HEK293 (cell line): ENCODE measurements around the gene ABCG4.

Experiments
- CTCF ChIA-PET: fragments of 350-600 bp; formaldehyde crosslinking; extraction: SDS; loops from one replicate; lab custom pipeline; 2021; ENCODE audit warnings: antibody characterized with exemption; lab: Yijun Ruan, JAX
- POLR2A ChIA-PET: fragments of 300-600 bp; formaldehyde crosslinking; extraction: SDS; loops from one replicate; lab custom pipeline; 2020; ENCODE audit warnings: antibody characterized with exemption, inconsistent platforms; lab: Yijun Ruan, JAX
- H3K27ac ChIP-seq: fragments of 200-500 bp; sonication (Bioruptor generic); 2 replicates; pipeline ENCODE4 v1.5.1; 2014; ENCODE audit warnings: low read depth, low read length, control low read depth, inconsistent platforms; ENCODE audit errors: extremely low read depth
- H3K36me3 ChIP-seq, 2 experiments: fragments of 200-500 bp in 1 of 2; sonication (Bioruptor generic) in 1 of 2; 1 replicate in 1 of 2; 2 replicates in 1 of 2; pipeline ENCODE4 v1.5.1; 2014 to 2017; ENCODE audit warnings: inconsistent platforms in 2 of 2, low read length in 2 of 2; ENCODE audit not compliant: control insufficient read depth in 2 of 2, insufficient read depth in 1 of 2
- H3K4me1 ChIP-seq: fragments of 200-500 bp; sonication (Bioruptor generic); 2 replicates; pipeline ENCODE4 v1.5.1; 2014; ENCODE audit warnings: mild to moderate bottlenecking, low read length, inconsistent platforms; ENCODE audit not compliant: control insufficient read depth, insufficient read depth
- H3K4me3 ChIP-seq: 2 replicates; pipeline ENCODE4 v1.5.1; 2011; ENCODE audit warnings: low read depth, mild to moderate bottlenecking, control low read depth, low read length, moderate library complexity
- H3K9me3 ChIP-seq: fragments of 200-500 bp; sonication (Bioruptor generic); 2 replicates; pipeline ENCODE4 v1.5.1; 2014; ENCODE audit warnings: low read depth, low read length, inconsistent platforms; ENCODE audit not compliant: control insufficient read depth, insufficient read depth
- GFI1B ChIP-seq: fragments of 450-650 bp; formaldehyde crosslinking; IDR thresholded peaks from 2 replicates; pipeline ENCODE4 v1.5.1; 2016; ENCODE audit warnings: missing biosample characterization, missing genetic modification characterization
- GLIS1 ChIP-seq: fragments of 450-650 bp; formaldehyde crosslinking; IDR thresholded peaks from 2 replicates; pipeline ENCODE4 v1.5.1; 2016; ENCODE audit warnings: missing biosample characterization, missing genetic modification characterization
- KLF8 ChIP-seq: fragments of 450-650 bp; formaldehyde crosslinking; IDR thresholded peaks from 2 replicates; pipeline ENCODE4 v1.5.1; 2016; ENCODE audit warnings: missing biosample characterization, missing genetic modification characterization
- OVOL3 ChIP-seq: fragments of 450-650 bp; formaldehyde crosslinking; IDR thresholded peaks from 2 replicates; pipeline ENCODE4 v1.5.1; 2016; ENCODE audit warnings: missing biosample characterization, missing genetic modification characterization
- SCRT2 ChIP-seq: fragments of 450-650 bp; formaldehyde crosslinking; IDR thresholded peaks from 2 replicates; pipeline ENCODE4 v1.5.1; 2016; ENCODE audit warnings: missing biosample characterization, missing genetic modification characterization
- ZFP3 ChIP-seq: fragments of 450-650 bp; formaldehyde crosslinking; IDR thresholded peaks from 2 replicates; pipeline ENCODE4 v1.5.1; 2016; ENCODE audit warnings: low read depth, missing biosample characterization, missing genetic modification characterization
- ZFP69B ChIP-seq: fragments of 450-650 bp; formaldehyde crosslinking; IDR thresholded peaks from 2 replicates; pipeline ENCODE4 v1.5.1; 2016; ENCODE audit warnings: missing biosample characterization, missing genetic modification characterization
- ZNF138 ChIP-seq: fragments of 450-650 bp; formaldehyde crosslinking; IDR thresholded peaks from 2 replicates; pipeline ENCODE4 v1.5.1; 2016; ENCODE audit warnings: missing biosample characterization, missing genetic modification characterization, borderline replicate concordance
- ZNF23 ChIP-seq: fragments of 450-650 bp; formaldehyde crosslinking; IDR thresholded peaks from 2 replicates; pipeline ENCODE4 v1.5.1; 2016; ENCODE audit warnings: missing biosample characterization, missing genetic modification characterization, borderline replicate concordance
- ZNF24 ChIP-seq: fragments of 450-650 bp; formaldehyde crosslinking; IDR thresholded peaks from 2 replicates; pipeline ENCODE4 v1.5.1; 2016; ENCODE audit warnings: missing biosample characterization, missing genetic modification characterization
- ZNF26 ChIP-seq: fragments of 450-650 bp; formaldehyde crosslinking; IDR thresholded peaks from 2 replicates; pipeline ENCODE4 v1.5.1; 2016; ENCODE audit warnings: missing biosample characterization, missing genetic modification characterization
- ZNF324 ChIP-seq: fragments of 450-650 bp; formaldehyde crosslinking; IDR thresholded peaks from 2 replicates; pipeline ENCODE4 v1.5.1; 2016; ENCODE audit warnings: missing biosample characterization, missing genetic modification characterization
- ZNF558 ChIP-seq: fragments of 450-650 bp; formaldehyde crosslinking; IDR thresholded peaks from 2 replicates; pipeline ENCODE4 v1.5.1; 2016; ENCODE audit warnings: missing biosample characterization, missing genetic modification characterization
- ZNF664 ChIP-seq: fragments of 450-650 bp; formaldehyde crosslinking; IDR thresholded peaks from 2 replicates; pipeline ENCODE4 v1.5.1; 2016; ENCODE audit warnings: missing biosample characterization, missing genetic modification characterization
- ZNF791 ChIP-seq: fragments of 450-650 bp; formaldehyde crosslinking; IDR thresholded peaks from 2 replicates; pipeline ENCODE4 v1.5.1; 2016; ENCODE audit warnings: missing biosample characterization, missing genetic modification characterization
- TF ChIP-seq, protein P1 (sequence below): fragments of 450-650 bp; formaldehyde crosslinking; IDR thresholded peaks from 2 replicates; pipeline ENCODE4 v1.5.1; 2016; ENCODE audit warnings: missing biosample characterization, missing genetic modification characterization, borderline replicate concordance
- TF ChIP-seq, protein P2 (sequence below): fragments of 450-650 bp; formaldehyde crosslinking; IDR thresholded peaks from 2 replicates; pipeline ENCODE4 v1.5.1; 2016; ENCODE audit warnings: missing biosample characterization, missing genetic modification characterization
- TF ChIP-seq, protein P3 (sequence below): fragments of 450-650 bp; formaldehyde crosslinking; optimal IDR thresholded peaks from 2 replicates; pipeline ENCODE3; 2016; ENCODE audit warnings: missing biosample characterization, mild to moderate bottlenecking, missing genetic modification characterization

Gene ABCG4

GRCh38 chr11:119157063-119157462 is 8.2 kb downstream of the ABCG4 start:
- no peaks in the 10 kb centered on the region for H3K4me1 ChIP-seq
- H3K9me3 ChIP-seq = no peaks in the 10 kb centered on the region
- POLR2A ChIA-PET = no interaction called here
- H3K4me3 ChIP-seq = no peak overlapping the region
- peaks cover 0 to 20% of the 10 kb centered on the region in 2 experiments; a peak in 1 of 3 replicates for H3K36me3 ChIP-seq
- TF ChIP-seq ZNF558 (tag by site-specific recombination) = no peak
- peak; percentile 59 for TF ChIP-seq GLIS1
- TF ChIP-seq, protein P1, sequence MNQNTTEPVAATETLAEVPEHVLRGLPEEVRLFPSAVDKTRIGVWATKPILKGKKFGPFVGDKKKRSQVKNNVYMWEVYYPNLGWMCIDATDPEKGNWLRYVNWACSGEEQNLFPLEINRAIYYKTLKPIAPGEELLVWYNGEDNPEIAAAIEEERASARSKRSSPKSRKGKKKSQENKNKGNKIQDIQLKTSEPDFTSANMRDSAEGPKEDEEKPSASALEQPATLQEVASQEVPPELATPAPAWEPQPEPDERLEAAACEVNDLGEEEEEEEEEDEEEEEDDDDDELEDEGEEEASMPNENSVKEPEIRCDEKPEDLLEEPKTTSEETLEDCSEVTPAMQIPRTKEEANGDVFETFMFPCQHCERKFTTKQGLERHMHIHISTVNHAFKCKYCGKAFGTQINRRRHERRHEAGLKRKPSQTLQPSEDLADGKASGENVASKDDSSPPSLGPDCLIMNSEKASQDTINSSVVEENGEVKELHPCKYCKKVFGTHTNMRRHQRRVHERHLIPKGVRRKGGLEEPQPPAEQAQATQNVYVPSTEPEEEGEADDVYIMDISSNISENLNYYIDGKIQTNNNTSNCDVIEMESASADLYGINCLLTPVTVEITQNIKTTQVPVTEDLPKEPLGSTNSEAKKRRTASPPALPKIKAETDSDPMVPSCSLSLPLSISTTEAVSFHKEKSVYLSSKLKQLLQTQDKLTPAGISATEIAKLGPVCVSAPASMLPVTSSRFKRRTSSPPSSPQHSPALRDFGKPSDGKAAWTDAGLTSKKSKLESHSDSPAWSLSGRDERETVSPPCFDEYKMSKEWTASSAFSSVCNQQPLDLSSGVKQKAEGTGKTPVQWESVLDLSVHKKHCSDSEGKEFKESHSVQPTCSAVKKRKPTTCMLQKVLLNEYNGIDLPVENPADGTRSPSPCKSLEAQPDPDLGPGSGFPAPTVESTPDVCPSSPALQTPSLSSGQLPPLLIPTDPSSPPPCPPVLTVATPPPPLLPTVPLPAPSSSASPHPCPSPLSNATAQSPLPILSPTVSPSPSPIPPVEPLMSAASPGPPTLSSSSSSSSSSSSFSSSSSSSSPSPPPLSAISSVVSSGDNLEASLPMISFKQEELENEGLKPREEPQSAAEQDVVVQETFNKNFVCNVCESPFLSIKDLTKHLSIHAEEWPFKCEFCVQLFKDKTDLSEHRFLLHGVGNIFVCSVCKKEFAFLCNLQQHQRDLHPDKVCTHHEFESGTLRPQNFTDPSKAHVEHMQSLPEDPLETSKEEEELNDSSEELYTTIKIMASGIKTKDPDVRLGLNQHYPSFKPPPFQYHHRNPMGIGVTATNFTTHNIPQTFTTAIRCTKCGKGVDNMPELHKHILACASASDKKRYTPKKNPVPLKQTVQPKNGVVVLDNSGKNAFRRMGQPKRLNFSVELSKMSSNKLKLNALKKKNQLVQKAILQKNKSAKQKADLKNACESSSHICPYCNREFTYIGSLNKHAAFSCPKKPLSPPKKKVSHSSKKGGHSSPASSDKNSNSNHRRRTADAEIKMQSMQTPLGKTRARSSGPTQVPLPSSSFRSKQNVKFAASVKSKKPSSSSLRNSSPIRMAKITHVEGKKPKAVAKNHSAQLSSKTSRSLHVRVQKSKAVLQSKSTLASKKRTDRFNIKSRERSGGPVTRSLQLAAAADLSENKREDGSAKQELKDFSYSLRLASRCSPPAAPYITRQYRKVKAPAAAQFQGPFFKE (tag by site-specific recombination) = no peak
- TF ChIP-seq, protein P2, sequence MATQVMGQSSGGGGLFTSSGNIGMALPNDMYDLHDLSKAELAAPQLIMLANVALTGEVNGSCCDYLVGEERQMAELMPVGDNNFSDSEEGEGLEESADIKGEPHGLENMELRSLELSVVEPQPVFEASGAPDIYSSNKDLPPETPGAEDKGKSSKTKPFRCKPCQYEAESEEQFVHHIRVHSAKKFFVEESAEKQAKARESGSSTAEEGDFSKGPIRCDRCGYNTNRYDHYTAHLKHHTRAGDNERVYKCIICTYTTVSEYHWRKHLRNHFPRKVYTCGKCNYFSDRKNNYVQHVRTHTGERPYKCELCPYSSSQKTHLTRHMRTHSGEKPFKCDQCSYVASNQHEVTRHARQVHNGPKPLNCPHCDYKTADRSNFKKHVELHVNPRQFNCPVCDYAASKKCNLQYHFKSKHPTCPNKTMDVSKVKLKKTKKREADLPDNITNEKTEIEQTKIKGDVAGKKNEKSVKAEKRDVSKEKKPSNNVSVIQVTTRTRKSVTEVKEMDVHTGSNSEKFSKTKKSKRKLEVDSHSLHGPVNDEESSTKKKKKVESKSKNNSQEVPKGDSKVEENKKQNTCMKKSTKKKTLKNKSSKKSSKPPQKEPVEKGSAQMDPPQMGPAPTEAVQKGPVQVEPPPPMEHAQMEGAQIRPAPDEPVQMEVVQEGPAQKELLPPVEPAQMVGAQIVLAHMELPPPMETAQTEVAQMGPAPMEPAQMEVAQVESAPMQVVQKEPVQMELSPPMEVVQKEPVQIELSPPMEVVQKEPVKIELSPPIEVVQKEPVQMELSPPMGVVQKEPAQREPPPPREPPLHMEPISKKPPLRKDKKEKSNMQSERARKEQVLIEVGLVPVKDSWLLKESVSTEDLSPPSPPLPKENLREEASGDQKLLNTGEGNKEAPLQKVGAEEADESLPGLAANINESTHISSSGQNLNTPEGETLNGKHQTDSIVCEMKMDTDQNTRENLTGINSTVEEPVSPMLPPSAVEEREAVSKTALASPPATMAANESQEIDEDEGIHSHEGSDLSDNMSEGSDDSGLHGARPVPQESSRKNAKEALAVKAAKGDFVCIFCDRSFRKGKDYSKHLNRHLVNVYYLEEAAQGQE = peak; percentile 88
- TF ChIP-seq SCRT2 (tag by site-specific recombination) = peak; percentile 48; the same call in 1 of the 2 replicates
- TF ChIP-seq KLF8 (tag by site-specific recombination) = no peak
- no peak for TF ChIP-seq ZNF23 (tag by site-specific recombination)
- 0 out of 2 replicates have a peak, but pooled peaks have one; percentile 35 for TF ChIP-seq ZNF664 (tag by site-specific recombination)
- no peak for TF ChIP-seq ZNF26 (tag by site-specific recombination)
- H3K27ac ChIP-seq = no peak overlapping the region
- CTCF ChIA-PET = interaction anchor here (0.6 to 2.0 kb wide), 5 partner anchors 10 to 40 kb away, joined by 3 to 8 read pairs (median 4); no protein-coding TSS in a partner anchor

- ChIA-PET POLR2A (no interaction called here), CTCF (interaction anchor here (0.7 to 0.9 kb wide), 2 partner anchors 13 to 24 kb away, joined by 3 to 7 read pairs; no protein-coding TSS in a partner anchor)
- no peak overlapping the region for H3K4me3 ChIP-seq
- peaks cover 0 to 19% of the 10 kb centered on the region in 2 experiments; a peak in 1 of 3 replicates for H3K36me3 ChIP-seq
- H3K9me3 ChIP-seq = no peaks in the 10 kb centered on the region
- no peak overlapping the region for H3K27ac ChIP-seq
- H3K4me1 ChIP-seq = no peaks in the 10 kb centered on the region
- TF ChIP-seq OVOL3 (tag by site-specific recombination) (no peak), ZNF324 (no peak), ZFP69B (tag by site-specific recombination) (no peak), GFI1B (no peak), ZNF138 (no peak), ZNF24 (tag by site-specific recombination) (no peak), ZNF791 (tag by site-specific recombination) (no peak), ZFP3 (tag by site-specific recombination) (no peak)
- TF ChIP-seq, protein P3, sequence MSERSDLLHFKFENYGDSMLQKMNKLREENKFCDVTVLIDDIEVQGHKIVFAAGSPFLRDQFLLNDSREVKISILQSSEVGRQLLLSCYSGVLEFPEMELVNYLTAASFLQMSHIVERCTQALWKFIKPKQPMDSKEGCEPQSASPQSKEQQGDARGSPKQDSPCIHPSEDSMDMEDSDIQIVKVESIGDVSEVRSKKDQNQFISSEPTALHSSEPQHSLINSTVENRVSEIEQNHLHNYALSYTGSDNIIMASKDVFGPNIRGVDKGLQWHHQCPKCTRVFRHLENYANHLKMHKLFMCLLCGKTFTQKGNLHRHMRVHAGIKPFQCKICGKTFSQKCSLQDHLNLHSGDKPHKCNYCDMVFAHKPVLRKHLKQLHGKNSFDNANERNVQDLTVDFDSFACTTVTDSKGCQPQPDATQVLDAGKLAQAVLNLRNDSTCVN (tag by site-specific recombination) = no peak
These were observed 9.6 kb downstream of the ABCG4 start for GRCh38 chr11:119158467-119158866.
